Spleen (tissue), 7 donors: Measurements from ENCODE around the gene ASTN1.

Experiments
- CTCF ChIP-seq, 11 experiments: fragments of 200-600 bp in 7 of 11; fragments of 450-650 bp in 4 of 11; sonication (generic) in 4 of 11; IDR thresholded peaks in 8 of 11; conservative IDR thresholded peaks in 3 of 11; 1 replicate in 7 of 11; 2 replicates in 4 of 11; pipeline versions ENCODE4 v1.4.0 to v1.8.0; 2016 to 2021; ENCODE audit warnings: antibody characterized with exemption in 11 of 11, inconsistent platforms in 4 of 11, mild to moderate bottlenecking in 1 of 11
- POLR2AphosphoS5 ChIP-seq, 3 donors: sonication (generic); formaldehyde crosslinking; IDR thresholded peaks; one replicate each; pipeline ENCODE4 v1.5.1; 2017; ENCODE audit warnings: antibody characterized with exemption in 3 of 3
- donor health status: DM: no; HTN: no; CAD: no; lungs with moderate emphysema.
- donor health status: DM: no; HTN: no; CAD: no.
- donor health status: DM: no; HTN: no; CAD: no.

DNA sequence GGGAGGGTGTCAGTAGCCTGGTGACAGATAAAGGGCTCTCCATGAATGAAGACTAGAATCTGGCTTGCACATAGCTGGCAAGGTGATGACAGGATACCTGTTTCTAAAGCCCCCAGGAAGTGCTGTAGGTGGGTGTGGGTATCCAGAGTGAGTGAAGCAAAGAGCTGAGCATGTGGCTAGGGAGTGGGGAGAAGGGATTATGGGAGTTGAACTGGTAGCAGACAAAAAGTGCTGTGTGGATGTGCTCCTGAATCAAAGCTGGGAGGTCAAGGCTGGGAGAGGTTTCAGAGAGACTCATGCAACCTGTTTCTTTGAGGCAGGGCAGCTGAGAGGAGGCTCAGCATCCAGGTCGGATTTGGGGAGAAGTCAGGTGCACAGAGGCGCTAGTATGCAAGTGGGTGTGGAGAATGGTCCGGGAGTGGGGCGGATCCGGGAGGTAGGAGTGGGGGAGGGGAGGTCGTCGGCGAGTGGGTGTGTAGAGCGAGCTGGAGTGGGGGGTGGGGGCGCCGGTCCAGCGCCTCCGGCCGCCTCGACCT lies 600 bp downstream of the ASTN1 start:
- TF ChIP-seq CTCF (IDR thresholded peaks at IDR 0.05 in 8 of 11, conservative IDR thresholded peaks at IDR 0.05 in 3 of 11) (no peak), POLR2AphosphoS5 (IDR thresholded peaks at IDR 0.05) (no peak)
